GM12892 (cell line): ENCODE data around the gene HSD17B8.

Experiments
- POLR2A ChIP-seq: IDR thresholded peaks from 2 replicates; pipeline ENCODE4 v1.6.1; 2011; ENCODE audit warnings: low read depth, low read length, control low read depth
- POLR2AphosphoS5 ChIP-seq: IDR thresholded peaks from 2 replicates; pipeline ENCODE4 v1.6.1; 2011; ENCODE audit warnings: low read depth, low read length, control low read depth
- TAF1 ChIP-seq: IDR thresholded peaks from 2 replicates; pipeline ENCODE4 v1.6.1; 2011; ENCODE audit warnings: low read depth, mild to moderate bottlenecking, control low read depth, low read length, borderline replicate concordance

DNA sequence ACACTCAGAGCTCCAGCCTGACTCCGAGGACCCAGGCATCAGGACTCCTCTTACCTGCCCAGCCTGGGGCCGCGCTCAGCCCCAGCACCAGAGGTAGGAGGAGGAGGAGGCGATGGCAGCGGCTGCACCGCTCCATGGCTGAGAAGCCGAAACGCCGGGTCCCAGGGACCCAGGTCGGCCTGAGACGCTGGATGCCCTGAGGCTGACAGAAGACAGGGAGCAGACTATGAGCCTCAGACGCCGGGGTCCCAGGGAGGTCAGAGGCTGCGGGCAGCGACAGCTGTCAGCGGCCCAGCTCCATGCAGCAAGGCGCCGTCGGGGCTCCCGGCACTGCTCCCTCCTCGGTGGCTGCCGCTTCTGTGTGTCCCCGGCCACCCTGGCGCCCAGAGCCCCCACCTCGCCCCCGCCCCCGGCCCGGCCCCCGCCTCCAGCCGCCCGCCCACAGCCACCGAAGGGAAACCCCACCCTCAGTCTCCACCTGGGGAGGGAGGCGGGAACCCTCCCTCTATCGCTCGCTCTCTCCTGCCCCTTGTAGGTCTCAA is 12.3 kb upstream of the HSD17B8 start, which contains the start of gene COL11A2:
- TF ChIP-seq POLR2AphosphoS5 (no peak), POLR2A (no peak), TAF1 (no peak)
